Measurements from ENCODE around the gene RPGRIP1L. TPM values are rescaled to one million over a fixed set of nuclear protein-coding genes. Genes with fewer than 3 reads are reported as not detected.

The RPGRIP1L gene
- total and polyA plus RNA-seq, 9 of the 15 experiments (the other 6 are each of a cell fraction or from before 2014, with no cell fraction given), result 3.2 to 7.7 (median 5.8) TPM

DNA sequence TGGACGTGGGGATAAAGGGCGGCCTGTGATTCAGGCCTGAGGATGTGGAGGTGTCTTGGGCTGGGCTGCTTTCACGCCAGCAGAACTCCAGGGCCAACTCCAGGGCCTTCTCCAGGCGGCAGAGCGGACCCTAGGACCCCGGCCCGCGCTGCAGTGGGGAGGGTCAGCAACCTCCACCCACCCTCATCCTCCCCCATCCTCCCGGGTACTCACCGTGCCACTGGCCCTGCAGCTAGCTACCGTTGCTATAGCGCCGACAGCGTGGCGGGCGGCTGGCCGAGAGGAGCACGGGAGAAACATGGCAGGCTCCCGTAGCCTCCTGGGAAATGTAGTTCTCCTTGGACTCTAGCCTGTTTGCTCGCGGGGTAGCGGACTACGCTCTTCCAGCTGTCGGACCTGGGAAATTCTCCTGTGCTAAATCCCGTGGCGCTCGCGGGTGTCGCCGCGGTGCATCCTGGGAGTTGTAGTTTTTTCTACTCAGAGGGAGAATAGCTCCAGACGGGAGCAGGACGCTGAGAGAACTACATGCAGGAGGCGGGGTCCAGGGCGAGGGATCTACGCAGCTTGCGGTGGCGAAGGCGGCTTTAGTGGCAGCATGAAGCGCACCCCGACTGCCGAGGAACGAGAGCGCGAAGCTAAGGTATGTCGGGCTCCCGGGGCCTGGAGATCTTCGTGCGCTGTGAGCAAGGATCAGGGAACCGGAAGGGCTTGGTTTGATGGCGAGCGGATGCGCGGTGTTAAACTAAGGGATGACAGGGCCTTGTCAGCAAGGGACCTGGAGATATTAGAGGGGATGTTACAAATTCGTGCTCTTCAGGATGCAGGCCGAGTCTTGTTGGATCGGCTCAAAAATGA is at the start of gene RPGRIP1L, which contains the start of gene FTO (continued):
- TF ChIP-seq ESRRA (IDR thresholded peaks at IDR 0.05; ENCODE audit: borderline replicate concordance, low read depth) (peak; percentile 43; the same call in 1 of the 2 replicates), HNRNPLL (IDR thresholded peaks at IDR 0.05; ENCODE audit: low read depth, low read length, poor library complexity, severe bottlenecking) (peak; percentile 100), PURB (CRISPR knock-in tag; IDR thresholded peaks at IDR 0.05; ENCODE audit: low read depth) (no peak), MED1 (CRISPR knock-in tag; IDR thresholded peaks at IDR 0.05; ENCODE audit: borderline replicate concordance) (no peak)
- TF ChIP-seq, protein P1, sequence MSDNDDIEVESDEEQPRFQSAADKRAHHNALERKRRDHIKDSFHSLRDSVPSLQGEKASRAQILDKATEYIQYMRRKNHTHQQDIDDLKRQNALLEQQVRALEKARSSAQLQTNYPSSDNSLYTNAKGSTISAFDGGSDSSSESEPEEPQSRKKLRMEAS (CRISPR knock-in tag; IDR thresholded peaks at IDR 0.05), result peak; percentile 61
- TF ChIP-seq, protein P2, sequence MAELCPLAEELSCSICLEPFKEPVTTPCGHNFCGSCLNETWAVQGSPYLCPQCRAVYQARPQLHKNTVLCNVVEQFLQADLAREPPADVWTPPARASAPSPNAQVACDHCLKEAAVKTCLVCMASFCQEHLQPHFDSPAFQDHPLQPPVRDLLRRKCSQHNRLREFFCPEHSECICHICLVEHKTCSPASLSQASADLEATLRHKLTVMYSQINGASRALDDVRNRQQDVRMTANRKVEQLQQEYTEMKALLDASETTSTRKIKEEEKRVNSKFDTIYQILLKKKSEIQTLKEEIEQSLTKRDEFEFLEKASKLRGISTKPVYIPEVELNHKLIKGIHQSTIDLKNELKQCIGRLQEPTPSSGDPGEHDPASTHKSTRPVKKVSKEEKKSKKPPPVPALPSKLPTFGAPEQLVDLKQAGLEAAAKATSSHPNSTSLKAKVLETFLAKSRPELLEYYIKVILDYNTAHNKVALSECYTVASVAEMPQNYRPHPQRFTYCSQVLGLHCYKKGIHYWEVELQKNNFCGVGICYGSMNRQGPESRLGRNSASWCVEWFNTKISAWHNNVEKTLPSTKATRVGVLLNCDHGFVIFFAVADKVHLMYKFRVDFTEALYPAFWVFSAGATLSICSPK (IDR thresholded peaks at IDR 0.05; ENCODE audit: borderline replicate concordance), result no peak

DNA sequence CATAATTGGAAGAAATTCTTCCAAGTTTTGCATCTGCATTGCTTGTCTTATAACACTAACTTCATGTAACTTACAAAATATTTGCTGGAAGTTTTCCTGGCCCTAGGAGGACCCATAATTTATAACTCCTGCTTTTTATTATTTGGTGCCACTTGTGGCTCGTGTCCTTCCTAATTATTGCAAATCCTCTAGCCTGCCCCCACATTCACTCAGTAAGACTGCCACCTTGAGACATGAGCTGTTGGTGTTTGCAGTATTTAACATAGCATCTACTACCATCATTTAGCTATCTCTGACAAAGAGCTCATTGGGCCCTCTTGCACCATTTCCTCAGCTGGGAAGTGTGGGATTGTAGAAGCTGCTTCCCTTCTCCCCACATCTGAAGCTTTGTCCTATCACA is 49.8 kb upstream of the RPGRIP1L start:
- H3K27me3 ChIP-seq (ENCODE audit: control insufficient read depth in 2 of 2, insufficient read depth in 2 of 2, low read length in 2 of 2), result no peaks in the 10 kb centered on the region
- POLR2A ChIA-PET, result interaction anchor here (0.7 to 1.5 kb wide), 2 partner anchors 21 to 50 kb away, joined by 3 read pairs; partner anchors contain the start of genes FTO and RPGRIP1L
- H3K9me3 ChIP-seq (replicated peaks; ENCODE audit: control insufficient read depth, insufficient read depth, low read depth, low read length), result no peaks in the 10 kb centered on the region
- no peak overlapping the region for H3K27ac ChIP-seq (ENCODE audit: extremely low read depth, low read depth, low read length)
- no peaks in the 10 kb centered on the region; a peak in 1 of 5 replicates for H3K4me1 ChIP-seq (replicated peaks in 1 of 2; ENCODE audit: control insufficient read depth in 2 of 2, insufficient read depth in 2 of 2, low read length in 2 of 2)
- H3K79me2 ChIP-seq (ENCODE audit: control insufficient read depth, insufficient read depth, low read length), result no peaks in the 10 kb centered on the region
- no peaks in the 10 kb centered on the region for H3K9me1 ChIP-seq (ENCODE audit: control insufficient read depth, insufficient read depth, low read length)
- ATAC-seq (no peak), DNase-seq (ENCODE audit: extremely low read depth in 1 of 4, low spot score in 3 of 4) (no peak), FAIRE-seq (no peak)
- 0 out of 2 replicates have a peak, but pooled peaks cover 4% of the 10 kb centered on the region for H4K20me1 ChIP-seq (replicated peaks; ENCODE audit: control insufficient read depth, insufficient read depth, low read length)
- CTCF ChIA-PET (ENCODE audit: low intra/inter-chr PET ratio), result no interaction called here
- TF ChIP-seq RAD21 (CRISPR knock-in tag; conservative IDR thresholded peaks at IDR 0.05 in 1 of 2, IDR thresholded peaks at IDR 0.05 in 1 of 2), result peak in 1 of 2 experiments; percentile 4; a peak in 1 of 4 replicates
- no peak for TF ChIP-seq U2AF2 (optimal IDR thresholded peaks at IDR 0.05; ENCODE audit: low read depth, low read length)
- TF ChIP-seq, protein P3, sequence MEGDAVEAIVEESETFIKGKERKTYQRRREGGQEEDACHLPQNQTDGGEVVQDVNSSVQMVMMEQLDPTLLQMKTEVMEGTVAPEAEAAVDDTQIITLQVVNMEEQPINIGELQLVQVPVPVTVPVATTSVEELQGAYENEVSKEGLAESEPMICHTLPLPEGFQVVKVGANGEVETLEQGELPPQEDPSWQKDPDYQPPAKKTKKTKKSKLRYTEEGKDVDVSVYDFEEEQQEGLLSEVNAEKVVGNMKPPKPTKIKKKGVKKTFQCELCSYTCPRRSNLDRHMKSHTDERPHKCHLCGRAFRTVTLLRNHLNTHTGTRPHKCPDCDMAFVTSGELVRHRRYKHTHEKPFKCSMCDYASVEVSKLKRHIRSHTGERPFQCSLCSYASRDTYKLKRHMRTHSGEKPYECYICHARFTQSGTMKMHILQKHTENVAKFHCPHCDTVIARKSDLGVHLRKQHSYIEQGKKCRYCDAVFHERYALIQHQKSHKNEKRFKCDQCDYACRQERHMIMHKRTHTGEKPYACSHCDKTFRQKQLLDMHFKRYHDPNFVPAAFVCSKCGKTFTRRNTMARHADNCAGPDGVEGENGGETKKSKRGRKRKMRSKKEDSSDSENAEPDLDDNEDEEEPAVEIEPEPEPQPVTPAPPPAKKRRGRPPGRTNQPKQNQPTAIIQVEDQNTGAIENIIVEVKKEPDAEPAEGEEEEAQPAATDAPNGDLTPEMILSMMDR (IDR thresholded peaks at IDR 0.05 in 2 of 3, conservative IDR thresholded peaks at IDR 0.05 in 1 of 3; ENCODE audit: insufficient read depth in 2 of 3, low read depth in 1 of 3, low read length in 3 of 3), result 0 out of 6 replicates have a peak, but pooled peaks of 1 of the 3 experiments have one; percentile 7
- no peak for TF ChIP-seq NONO (IDR thresholded peaks at IDR 0.05; ENCODE audit: low read depth in 2 of 2, low read length in 1 of 2)
- 0% methylated on average over 1 of the region's 1 CpG for WGBS (ENCODE audit: insufficient coverage, low coverage, missing lambda C conversion rate)
- no peak overlapping the region for H3K9ac ChIP-seq (ENCODE audit: insufficient read depth in 1 of 2, low read depth in 2 of 2, low read length in 2 of 2)
- H3K36me3 ChIP-seq (ENCODE audit: control insufficient read depth, insufficient read depth, low read length), result no peaks in the 10 kb centered on the region
- no TSS peak for BruUV-seq (replicated peaks)
- H3K4me3 ChIP-seq, result no peak overlapping the region
- in situ Hi-C loops (cut with MboI), result no loop called here
- H3K4me2 ChIP-seq (ENCODE audit: insufficient read depth, low read length), result no peak overlapping the region
- intact Hi-C loops (cut with micrococcal nuclease), result loop anchor here (10.0 kb wide), 1 partner anchor 209 kb away; no protein-coding TSS in a partner anchor
- H2AFZ ChIP-seq (ENCODE audit: low read depth, low read length), result no peak overlapping the region
